ENCODE results near the gene COX7B. TPM values are rescaled to one million over a fixed set of nuclear protein-coding genes. Genes with fewer than 3 reads are reported as not detected.
"Not testable (repeated sequence)": the region's sequence is repeated elsewhere in the genome, so short reads cannot be mapped to it uniquely, and the experiment has no call there.

Gene COX7B, protein sequence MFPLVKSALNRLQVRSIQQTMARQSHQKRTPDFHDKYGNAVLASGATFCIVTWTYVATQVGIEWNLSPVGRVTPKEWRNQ
- total RNA-seq (2021): 273 and 356 TPM in 2 replicates
- percentile 94 among the genes with signal in this experiment for Bru-seq, nascent RNA
- percentile 87 among the genes with signal in this experiment for BruChase-seq, experiment 1, labeled RNA remaining after a 2-hour chase
- BruChase-seq, experiment 2, labeled RNA remaining after a 6-hour chase: percentile 83 among the genes with signal in this experiment
- long read RNA-seq, transcript COX7B-203 (3 exons, 2,471 nt): major isoform, 511 of 533 reads
- long read RNA-seq, partial matches to known transcripts: 7 of 533 reads
- long read RNA-seq, other reads (novel, unspliced or antisense): 15 of 533 reads

DNA sequence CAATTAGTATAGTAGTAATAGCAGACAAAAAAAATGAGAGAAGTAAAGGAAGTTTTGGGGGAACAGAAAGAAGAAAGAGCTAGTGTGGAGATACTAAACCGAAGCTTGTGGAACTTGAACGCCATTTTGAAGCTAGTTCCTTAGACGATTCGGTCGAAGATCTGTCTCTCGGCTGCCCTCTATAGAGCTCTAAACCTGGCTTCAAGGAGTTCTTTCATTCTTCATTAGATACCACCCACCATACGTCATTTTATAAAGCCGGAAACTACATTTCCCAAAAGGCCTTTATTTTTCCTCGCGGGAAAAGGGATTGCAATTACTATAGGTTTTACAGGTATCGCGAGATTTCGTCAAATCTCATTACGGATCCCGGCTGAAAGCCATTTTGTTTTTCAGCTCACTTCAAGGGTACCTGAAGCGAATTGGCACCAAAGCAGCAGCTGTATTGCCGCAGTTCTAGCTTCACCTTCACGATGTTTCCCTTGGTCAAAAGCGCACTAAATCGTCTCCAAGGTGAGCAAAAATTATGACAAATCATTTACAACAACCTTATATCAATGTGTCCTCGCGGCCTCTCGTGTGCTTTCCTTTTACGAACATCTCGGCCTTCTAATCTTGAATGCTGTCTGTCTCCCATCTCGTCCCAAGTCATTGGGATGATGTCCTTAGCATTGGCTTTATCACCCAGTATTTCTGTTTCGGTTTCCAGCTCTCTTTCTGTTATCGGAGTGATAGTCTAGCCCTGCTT lies at the start of gene COX7B:
TSS of gene COX7B (plus strand) at position 388 of the 748 bp plus-strand sequence. CDS start at position 474, 86 bp downstream.
- peak within 1 kb of the TSS; percentile 88 for H3K4me3 ChIP-seq
- H3F3A ChIP-seq (ENCODE audit: insufficient read depth, low read depth): peaks cover 17% of the 10 kb centered on the region
- peaks cover 5% of the 10 kb centered on the region for H4K20me1 ChIP-seq (ENCODE audit: insufficient read depth)
- peak within 1 kb of the TSS; percentile 84 for H2AFZ ChIP-seq
- POLR2A ChIA-PET (ENCODE audit: unreplicated experiment): interaction anchor here (0.5 to 0.7 kb wide), 6 partner anchors 11 to 1621 kb away, joined by 3 to 13 read pairs (median 4); no protein-coding TSS in a partner anchor
- no TSS peak for BruUV-seq (replicated peaks)
- H3K9me2 ChIP-seq (ENCODE audit: insufficient read depth): no peaks in the 10 kb centered on the region
- H3K9me3 ChIP-seq (ENCODE audit: insufficient read depth, low read depth): no peaks in the 10 kb centered on the region
- peak within 1 kb of the TSS; percentile 89 for H3K4me2 ChIP-seq
- CTCF ChIA-PET: interaction anchor here (0.5 to 1.3 kb wide), 4 partner anchors 11 to 240 kb away, joined by 3 to 8 read pairs (median 4); partner anchors contain the start of genes ATP7A and TAF9B
- TF ChIP-seq EZH2 (IDR thresholded peaks at IDR 0.05; ENCODE audit: low read depth): no peak
- TF ChIP-seq, protein P1, sequence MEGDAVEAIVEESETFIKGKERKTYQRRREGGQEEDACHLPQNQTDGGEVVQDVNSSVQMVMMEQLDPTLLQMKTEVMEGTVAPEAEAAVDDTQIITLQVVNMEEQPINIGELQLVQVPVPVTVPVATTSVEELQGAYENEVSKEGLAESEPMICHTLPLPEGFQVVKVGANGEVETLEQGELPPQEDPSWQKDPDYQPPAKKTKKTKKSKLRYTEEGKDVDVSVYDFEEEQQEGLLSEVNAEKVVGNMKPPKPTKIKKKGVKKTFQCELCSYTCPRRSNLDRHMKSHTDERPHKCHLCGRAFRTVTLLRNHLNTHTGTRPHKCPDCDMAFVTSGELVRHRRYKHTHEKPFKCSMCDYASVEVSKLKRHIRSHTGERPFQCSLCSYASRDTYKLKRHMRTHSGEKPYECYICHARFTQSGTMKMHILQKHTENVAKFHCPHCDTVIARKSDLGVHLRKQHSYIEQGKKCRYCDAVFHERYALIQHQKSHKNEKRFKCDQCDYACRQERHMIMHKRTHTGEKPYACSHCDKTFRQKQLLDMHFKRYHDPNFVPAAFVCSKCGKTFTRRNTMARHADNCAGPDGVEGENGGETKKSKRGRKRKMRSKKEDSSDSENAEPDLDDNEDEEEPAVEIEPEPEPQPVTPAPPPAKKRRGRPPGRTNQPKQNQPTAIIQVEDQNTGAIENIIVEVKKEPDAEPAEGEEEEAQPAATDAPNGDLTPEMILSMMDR (conservative IDR thresholded peaks at IDR 0.05): no peak; the same call in 1 of the 2 replicates
- peaks cover 7% of the 10 kb centered on the region for H3K36me3 ChIP-seq (ENCODE audit: low read depth)
- intact Hi-C loops (cut with micrococcal nuclease; ENCODE audit: unreplicated experiment): no loop called here
- DNase-seq: peak; percentile 65 to 94
- H3K4me1 ChIP-seq (replicated peaks; ENCODE audit: insufficient read depth): peaks cover 3% of the 10 kb centered on the region; the same call in 1 of the 2 replicates
- peaks cover 51% of the 10 kb centered on the region for H3K79me2 ChIP-seq (ENCODE audit: low read depth)
- peak within 1 kb of the TSS; percentile 89 for H3K27ac ChIP-seq
- no peaks in the 10 kb centered on the region for H3K27me3 ChIP-seq (ENCODE audit: insufficient read depth, low read depth)

DNA sequence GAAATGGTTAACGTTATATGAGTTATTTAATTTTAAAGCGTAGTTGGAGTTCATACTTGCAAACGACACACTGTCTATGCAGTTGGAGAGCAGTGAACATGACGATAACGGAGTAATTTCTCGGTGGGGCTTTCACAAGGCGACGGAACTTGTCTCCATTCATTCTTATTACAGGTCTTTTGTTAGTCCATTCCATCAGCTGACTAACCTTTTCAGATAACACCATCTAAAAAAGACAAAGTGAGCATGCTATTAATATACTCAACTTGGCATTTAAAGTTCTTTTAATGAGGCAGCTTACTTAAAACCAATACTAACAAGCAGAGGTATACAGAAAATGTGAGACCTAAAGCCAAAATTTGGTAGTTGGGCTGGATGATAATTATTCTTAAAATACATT lies 23.9 kb upstream of the COX7B start:
- no TSS peak for BruUV-seq (replicated peaks)
- no peak for DNase-seq
- Histone ChIP-seq H3K27ac (no peak overlapping the region), H3K36me3 (ENCODE audit: low read depth) (no peaks in the 10 kb centered on the region), H3K4me1 (replicated peaks; ENCODE audit: insufficient read depth) (no peaks in the 10 kb centered on the region), H3K9me3 (ENCODE audit: insufficient read depth, low read depth) (no peaks in the 10 kb centered on the region), H2AFZ (no peak overlapping the region), H4K20me1 (ENCODE audit: insufficient read depth) (no peaks in the 10 kb centered on the region), H3K9me2 (ENCODE audit: insufficient read depth) (no peaks in the 10 kb centered on the region), H3K4me3 (no peak overlapping the region), H3K79me2 (ENCODE audit: low read depth) (no peaks in the 10 kb centered on the region), H3F3A (ENCODE audit: insufficient read depth, low read depth) (no peaks in the 10 kb centered on the region), H3K4me2 (no peak overlapping the region), H3K27me3 (ENCODE audit: insufficient read depth, low read depth) (no peaks in the 10 kb centered on the region)
- POLR2A ChIA-PET (ENCODE audit: unreplicated experiment): no interaction called here
- intact Hi-C loops (cut with micrococcal nuclease; ENCODE audit: unreplicated experiment): no loop called here
- CTCF ChIA-PET: no interaction called here
- TF ChIP-seq, protein P1 (conservative IDR thresholded peaks at IDR 0.05): no peak
- TF ChIP-seq EZH2 (IDR thresholded peaks at IDR 0.05; ENCODE audit: low read depth): no peak

DNA sequence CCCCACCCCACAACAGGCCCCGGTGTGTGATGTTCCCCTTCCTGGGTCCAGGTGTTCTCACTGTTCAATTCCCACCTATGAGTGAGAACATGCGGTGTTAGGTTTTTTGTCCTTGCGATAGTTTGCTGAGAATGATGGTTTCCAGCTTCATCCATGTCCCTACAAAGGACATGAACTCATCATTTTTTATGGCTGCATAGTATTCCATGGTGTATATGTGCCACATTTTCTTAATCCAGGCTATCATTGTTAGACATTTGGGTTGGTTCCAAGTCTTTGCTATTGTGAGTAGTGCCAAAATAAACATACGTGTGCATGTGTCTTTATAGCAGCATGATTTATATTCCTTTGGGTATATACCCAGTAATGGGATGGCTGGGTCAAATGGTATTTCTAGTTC lies 17.9 kb upstream of the COX7B start:
- H4K20me1 ChIP-seq (ENCODE audit: insufficient read depth); H3K36me3 ChIP-seq (ENCODE audit: low read depth); H3K79me2 ChIP-seq (ENCODE audit: low read depth); H3K4me3 ChIP-seq; CTCF ChIA-PET; DNase-seq; intact Hi-C loops (cut with micrococcal nuclease; ENCODE audit: unreplicated experiment); H3K9me3 ChIP-seq (ENCODE audit: insufficient read depth, low read depth); H3K4me1 ChIP-seq (replicated peaks; ENCODE audit: insufficient read depth); BruUV-seq (replicated peaks); H3K27ac ChIP-seq; POLR2A ChIA-PET (ENCODE audit: unreplicated experiment); H3K9me2 ChIP-seq (ENCODE audit: insufficient read depth); H3K27me3 ChIP-seq (ENCODE audit: insufficient read depth, low read depth); H3K4me2 ChIP-seq; H2AFZ ChIP-seq; H3F3A ChIP-seq (ENCODE audit: insufficient read depth, low read depth): not testable (repeated sequence)
